Stimulated activated CD4-positive, alpha-beta T cell treated with anti-CD3 and anti-CD28 coated beads, Interleukin-4, amount 100 ng/mL, for 24 hours (primary cell): ENCODE measurements around the gene CETN1.
A peak's percentile ranks its signal among the peaks of the same experiment; 100 is the strongest.

Source experiments
- DNase-seq: peaks from one replicate; pipeline ENCODE4 v3.0.0-alpha.2; 2020

Gene CETN1

DNA sequence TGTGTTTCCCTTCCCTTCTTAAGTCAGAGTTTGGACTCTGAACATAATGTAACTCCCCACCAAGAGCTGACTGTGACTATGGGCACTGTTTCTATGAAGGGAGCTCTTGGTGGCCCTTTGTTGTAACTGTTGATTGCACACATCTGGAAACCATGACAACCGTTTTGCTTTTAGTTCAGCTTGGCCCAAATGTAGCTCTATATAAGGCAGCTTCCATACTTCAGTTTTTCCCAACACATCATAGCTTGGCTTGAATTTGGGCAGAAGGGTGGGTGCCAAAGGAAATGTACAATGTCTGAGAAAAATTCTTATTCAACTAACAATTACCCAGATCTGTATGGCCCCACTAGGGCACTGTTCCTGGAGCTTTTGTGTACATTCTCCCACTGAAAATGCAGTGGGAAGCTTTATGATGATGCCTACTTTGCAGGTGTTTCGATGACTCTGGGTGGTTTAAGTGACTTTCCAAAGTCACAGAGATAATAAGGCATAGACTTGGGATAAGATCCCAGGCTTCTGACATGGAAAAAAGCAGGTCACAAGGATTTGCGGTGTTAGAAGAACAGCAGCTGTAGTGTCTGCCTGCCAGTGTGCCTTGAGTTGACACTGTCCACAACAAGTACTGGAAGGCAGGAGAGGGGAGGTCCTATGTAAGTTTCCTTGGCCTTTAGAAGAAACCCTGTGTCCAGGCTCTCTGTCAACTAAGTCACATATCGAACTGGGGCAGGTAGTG, 2.4 kb upstream of the CETN1 start:
- DNase-seq: no peak

DNA sequence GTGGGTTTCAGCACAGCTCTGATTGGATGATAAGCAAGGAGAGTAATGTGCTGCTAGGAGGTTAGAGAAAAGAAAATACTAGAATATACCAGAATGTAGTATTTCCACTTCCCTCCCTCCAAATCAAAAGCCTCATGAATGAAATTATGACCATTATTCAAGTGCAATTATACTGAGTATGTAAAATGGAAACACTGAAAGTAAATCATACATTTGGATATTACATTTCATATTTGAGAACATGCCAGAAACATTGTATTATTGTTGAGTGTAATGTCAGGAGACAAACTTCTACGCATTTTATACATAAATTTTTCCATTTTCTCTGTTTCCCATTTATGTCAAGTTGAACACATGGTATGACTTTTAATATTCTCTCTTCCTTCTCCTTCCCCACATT, 942 bp upstream of the CETN1 start:
- DNase-seq: no peak

DNA sequence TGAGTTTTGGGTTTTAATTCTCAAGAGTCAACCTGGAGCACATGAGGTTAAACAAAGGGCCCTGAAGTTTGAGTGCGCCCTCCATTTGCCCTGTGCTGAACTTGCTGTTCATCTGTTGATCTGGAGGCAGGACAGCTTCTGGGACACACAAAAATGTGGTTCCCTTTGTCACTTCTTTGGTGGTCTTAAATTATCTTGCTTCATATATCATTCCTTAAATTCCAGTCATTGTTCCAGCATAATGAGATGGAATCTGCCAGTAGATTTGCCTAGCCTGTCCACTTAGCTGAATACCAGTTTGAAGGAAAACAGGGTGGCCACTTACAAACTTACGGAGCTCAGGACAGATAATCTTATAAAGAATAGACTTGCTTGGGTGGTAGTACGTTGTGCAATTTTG, 916 bp downstream of the CETN1 start:
- no peak for DNase-seq

DNA sequence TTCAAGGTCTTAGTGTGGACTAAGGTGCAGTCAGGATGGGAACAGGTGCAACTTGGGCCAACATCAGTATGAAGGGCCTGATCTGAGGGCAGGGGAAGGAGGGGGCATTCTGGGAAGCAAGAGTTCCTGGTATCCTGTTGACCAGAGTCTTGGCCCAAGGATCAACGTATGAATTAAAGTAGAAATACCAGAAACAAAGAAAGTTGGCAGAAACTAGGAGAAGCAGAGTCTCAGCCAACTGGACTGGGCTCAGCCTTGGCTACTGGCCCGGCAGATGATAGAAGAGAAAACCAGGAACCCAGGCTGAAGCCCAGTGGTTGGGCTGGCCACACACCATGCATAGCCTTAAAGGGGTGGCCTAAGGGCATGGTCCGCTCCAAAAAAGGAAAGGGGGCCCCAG, 2.3 kb downstream of the CETN1 start:
- no peak for DNase-seq

DNA sequence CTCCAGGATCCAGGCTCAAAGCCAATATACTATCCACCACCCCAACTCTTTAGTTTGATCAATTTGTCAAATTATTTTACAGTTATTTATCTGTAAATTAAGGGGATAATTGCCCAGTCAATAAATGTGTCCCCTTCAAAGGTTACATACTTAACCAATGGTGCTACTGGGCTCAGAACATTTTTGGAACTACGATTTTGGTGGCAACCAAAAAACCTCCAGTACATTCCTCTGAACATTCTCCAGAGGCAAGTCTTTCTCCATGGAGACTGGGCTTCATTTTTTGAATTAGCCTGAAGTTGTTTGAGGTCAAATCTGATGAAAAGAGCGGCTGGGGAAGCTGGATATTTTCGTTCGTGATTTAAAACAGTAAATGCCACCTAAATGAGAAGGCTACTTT, 14.9 kb downstream of the CETN1 start:
- no peak for DNase-seq

DNA sequence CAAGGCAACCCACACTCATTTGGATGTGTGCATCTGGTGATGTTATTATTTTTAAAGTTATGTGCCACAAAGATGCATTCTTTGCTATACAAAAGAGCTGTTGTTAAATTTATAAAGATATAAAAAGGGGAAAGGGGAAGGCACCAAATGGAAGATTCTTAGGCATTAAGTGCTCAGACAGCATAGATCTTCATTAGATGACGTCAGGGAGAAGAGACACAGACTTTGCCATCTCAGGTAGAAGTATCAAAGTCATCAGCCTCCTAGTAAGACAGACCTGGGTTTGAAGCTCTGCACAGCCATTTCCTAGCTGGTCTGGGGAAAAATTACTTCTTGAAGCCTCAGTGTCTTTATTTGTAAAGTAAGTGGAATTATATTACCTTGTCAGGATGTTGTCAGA, 15.4 kb downstream of the CETN1 start:
- no peak for DNase-seq

DNA sequence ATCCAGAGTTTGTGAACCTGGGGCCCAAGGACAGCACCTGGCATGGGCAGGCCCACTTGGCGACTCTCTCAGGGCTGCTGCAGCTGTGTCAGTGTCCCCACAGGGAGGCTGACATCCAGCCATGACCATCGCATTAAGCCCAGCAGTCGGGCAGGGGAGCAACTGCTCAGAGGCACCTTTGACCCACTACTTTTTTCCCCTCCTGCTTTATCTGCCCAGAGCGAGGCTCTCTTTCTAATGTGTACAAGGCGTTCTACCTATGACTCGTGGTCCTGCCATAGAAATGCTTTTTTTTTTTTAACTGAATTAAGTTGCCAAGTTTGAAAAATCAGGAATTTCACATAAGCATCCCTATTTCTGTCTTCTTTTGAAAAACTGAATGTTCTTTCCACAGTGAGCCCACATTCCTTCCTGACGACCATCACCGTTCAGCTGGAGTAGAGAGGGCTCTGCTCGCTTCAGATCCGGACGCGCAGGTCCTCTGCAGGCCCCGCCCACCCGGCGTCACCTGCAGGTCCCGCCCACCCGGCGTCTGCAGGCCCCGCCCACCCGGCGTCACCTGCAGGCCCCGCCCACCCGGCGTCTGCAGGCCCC, 16.2 kb downstream of the CETN1 start:
- DNase-seq: peak; percentile 66

DNA sequence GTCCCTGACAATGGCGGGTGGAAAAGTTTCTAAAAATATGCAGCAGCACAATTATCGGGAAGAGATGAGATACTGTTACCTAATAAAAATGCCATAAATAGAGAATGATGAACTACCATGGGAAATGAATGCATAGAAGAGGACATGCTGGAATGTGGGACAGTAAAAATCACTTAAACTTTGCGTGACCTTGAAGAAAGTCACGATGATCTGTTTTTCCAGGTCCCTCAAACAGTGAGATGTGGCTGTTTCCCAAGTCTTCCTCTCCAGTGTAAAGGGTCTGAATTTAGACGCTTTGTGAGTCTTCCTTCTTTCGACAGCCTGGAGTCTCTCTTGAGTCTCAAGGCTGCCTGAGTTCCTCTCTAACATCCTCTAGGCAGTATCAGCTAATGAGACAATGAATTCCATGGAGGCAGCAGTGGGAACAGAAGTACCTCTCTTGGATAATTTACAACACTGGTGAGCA, 18.0 kb downstream of the CETN1 start:
- DNase-seq: no peak

DNA sequence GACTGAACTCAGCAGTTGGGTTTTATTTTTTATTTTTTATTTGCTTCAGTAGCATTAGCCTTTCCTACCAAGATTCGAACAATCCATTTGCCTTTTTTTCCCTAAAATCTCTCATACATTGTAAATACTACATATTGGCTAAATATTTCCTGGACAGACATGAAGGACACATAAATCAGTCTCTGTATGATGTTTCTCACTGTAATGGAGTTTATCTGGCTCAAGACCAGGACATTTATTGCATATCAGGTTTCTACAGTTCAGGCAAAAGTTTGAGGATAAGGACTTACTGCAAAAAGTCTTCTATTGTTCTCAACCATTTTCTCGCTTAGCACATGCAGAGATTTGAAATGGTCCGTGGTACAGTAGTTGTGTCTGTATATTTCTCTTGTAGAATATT, 19.9 kb downstream of the CETN1 start:
- no peak for DNase-seq

DNA sequence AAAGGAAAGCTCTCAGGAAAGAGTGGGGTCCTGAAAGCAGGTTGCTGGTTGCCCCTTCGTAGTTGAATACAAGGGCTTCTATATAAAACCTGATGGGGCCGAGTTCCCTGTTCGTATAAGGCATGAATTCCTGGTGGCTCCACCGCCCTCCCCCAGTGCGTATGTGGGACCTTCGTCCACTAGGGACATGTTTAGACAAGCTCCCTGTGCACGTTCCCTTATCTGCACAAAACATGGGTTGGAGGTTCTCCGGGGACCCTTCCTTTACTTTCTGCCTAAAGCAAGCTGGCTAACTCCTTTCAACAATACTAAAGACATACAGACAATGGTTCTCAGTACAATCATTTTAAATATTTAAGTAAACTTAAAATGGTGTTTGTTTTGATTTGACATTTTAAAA, 24.6 kb downstream of the CETN1 start:
- DNase-seq: no peak

DNA sequence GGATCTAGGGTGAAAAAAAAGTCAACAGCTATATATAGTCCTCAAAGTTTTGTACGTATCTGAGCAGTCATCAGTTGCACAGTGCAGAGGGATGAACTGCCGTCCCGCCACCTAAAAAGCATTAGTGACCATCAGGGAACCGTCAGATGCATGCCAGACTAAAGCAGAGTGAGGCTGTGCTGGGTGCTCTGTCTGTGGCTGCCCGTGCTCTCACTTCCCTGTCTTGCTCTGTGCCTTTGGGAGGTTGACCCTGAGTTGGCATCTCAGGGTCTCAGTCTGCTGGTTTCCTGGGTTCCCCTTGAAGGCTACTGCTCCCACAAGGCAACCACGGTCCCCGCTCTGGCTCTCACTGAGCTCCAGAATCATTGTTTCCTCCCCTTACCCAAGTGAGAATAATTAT, 27.8 kb downstream of the CETN1 start:
- DNase-seq: no peak

DNA sequence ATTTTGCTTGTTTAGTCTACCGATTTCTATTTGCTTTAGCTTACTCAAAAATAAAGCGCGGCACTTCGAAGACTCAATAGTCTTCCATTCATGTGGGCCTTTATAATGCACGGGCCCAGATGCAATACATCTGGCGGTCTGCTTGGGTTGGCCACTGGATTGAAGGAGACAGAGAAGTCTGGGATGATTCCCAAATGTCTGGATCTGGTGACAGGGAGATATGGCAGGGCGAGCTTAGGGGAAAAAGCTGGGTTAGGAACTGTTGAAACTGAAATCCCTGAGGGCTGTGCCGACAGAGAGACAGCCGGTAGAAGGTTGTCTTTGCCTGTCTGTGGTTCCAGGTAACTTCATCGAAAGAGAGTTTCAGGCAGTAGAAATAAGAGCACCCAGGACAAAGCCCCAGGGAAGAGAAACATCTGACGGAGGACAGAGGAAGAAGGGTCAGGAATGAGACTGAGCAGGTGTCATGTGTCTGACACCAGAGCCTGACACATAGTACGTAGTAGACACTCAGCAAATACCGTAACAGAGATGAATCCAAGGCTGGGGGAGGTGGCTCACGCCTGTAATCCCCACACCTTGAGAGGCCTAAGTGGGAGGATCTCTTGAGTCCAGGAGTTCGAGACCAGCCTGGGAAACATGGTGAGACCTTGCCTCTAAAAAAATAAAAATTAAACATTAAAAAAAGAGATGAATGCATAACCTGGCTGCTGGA, 30.2 kb downstream of the CETN1 start:
- DNase-seq: no peak

DNA sequence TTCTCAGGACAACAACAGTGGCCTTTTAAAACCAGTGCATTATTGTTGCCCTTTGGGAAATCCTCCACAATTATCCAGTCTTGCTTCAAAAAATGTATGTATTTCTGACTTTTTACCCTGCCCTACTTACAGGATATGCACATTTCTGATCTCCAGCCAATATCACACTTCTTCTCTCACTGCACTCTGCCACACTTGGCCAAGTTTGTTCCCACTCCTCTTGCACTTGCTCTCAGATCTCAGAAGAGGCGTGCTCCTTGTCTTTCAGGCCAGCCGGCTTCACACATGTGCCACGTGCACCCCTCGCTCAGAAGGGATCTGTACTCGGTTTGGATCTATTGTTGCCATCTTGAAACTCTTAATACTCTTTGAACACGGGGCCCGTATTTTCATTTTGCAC, 32.0 kb downstream of the CETN1 start:
- DNase-seq: no peak

DNA sequence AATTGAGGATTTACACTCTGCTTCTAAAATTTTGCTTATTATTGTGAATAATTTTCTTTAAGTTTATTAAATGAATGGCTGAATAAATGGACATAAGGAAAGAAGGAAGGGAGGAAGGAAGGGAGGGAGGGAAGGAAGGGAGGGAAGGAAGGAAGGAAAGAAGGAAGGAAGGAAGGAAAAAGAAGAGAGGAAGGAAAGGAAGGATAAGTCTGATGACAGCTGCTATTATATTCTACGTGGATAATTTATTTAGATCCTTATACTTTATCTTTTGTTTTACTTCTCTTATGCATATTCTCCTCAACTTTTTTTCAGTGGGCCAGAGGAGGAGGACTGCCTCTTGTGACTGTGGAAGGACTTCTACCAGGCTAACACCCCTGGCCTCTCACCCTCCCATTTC, 34.0 kb downstream of the CETN1 start:
- DNase-seq: no peak

DNA sequence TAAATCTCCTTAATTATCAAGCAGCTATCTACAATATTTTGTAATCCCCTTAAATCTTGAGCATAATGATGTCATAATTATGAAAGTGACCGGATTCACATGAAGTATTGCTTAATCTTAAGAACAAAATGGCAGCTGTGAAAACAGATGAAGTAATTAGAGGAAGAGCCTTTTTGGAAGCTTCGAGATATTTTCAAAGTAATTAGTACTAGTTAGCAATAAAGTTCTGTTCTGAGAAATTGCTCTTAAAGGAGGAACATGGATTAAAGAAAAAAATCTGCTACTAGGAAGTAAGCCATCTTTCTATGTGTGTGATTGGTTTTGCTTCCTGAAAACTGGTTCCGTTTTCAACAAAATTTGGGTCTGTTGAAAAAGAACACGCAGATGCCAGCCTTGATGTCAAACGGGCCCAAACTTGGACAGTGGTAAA, 34.9 kb downstream of the CETN1 start:
- DNase-seq: no peak

DNA sequence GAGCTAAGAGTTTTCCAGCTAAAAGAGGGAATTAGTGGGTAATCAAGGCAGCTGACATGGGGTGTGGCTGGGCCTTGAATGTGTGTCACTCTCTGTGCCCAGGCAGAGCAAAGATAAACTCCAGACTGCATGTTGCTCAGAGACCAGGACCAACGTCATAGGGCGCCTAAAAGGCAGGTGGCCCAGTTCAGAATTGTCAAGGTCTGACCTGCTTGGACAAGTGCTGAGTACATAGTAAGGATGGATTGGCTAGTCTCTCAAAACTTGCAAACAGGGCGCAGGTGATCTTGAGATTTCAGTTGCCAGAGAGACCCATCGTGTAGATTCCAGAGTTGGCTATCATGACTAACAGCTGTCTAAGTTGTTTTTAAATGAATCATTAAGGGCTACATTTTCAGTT, 35.6 kb downstream of the CETN1 start:
- no peak for DNase-seq

DNA sequence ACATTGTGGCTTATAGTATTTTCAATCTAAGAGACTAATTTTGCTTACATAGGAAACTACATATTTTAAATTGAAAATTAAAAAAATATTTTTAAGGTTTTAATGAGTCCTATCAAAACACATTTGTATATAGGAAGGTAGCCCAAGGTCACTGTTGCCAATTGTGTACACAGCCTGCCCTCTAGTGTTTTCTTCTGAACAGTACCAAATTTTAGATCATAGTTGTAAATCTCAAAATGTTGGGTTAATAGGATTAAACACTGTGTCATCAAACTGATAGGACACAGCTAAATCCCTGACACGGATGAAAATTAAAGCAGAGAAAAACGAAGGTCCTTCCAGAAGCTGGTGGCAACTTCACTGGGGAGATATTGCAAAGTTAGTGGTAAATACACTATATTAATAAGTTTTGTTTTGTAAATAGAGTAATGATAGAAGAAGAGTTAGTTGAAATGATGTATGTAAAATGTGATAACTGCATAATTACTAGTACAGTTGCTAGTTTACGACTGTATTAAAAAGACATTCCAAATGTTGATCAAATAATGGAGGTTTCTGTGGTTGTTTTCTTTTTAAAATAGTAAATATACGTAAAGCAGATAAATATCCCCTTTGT, 36.3 kb downstream of the CETN1 start:
- DNase-seq: no peak

DNA sequence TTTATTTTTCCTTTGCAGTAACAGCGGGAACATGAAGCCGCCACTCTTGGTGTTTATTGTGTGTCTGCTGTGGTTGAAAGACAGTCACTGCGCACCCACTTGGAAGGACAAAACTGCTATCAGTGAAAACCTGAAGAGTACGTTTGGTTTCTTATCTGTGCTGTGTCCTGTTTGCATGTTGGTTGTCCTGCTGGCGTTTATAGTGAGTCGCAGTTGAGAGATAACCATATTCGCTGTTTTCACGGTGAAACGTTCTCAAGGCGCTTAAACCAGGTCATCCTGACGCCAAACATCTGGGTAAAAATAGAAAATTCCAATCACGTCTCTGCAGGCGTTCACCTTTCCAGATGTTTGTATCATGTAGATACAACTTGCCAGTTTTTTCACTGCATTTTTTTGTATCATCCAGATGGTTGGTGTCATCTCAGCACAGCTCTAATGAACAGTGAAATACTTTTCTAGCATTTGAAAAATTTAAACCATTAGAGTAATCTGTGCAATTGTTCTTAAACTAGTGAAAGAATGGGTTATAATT, 37.9 kb downstream of the CETN1 start:
- no peak for DNase-seq

DNA sequence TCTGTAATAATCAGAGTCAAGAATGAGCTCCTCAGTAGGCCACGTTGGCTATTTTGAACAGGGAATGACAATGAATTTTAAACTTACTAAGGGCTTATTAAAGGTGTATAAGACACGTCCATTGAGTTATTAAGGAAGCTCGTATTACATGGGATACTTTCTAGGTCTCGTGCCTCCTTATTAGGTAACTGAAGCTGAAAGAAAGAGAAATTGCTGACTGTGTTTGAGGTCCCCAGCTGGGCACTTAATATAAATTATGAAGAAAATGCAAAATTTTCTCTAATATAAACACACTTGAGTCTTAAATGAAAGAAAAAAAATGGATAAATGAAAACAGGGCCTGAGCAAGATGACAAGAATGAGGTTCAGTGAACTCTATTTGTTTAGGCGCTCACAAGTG, 38.4 kb downstream of the CETN1 start:
- no peak for DNase-seq

DNA sequence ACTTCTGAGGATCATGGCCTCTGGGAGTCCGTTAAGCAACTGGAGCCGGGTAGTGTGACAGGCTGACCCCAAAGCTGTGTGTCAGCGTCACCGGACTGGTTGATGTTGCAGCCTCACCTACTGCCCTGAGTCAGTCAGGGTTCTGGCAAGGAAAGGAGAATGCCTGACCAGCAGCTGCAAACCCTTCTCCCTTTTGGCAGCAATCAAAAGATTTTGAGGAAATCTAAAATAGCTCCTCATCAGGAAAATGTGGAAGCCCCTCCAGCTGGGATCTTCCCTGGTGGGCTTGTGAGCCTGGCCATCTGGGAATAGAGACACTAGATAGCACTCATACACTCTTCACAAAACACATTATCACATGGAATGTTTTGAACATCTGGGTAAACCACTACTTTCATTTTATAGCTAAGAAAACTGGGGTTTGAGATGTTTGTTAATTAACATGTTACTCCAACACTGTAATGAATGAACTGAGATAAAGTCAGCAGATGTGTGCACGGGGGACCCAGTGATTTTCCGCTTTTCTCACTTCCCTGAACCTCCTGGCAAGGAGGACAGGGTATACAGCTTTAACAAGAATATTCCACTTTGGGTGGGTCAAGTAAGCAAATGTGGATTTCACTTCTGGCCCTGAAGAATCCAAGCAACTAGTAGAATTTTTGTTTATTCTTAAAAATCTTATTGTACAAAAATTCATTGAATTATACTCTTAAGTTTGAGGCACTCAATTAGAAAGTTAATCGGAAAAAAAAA, 41.3 kb downstream of the CETN1 start:
- no peak for DNase-seq

DNA sequence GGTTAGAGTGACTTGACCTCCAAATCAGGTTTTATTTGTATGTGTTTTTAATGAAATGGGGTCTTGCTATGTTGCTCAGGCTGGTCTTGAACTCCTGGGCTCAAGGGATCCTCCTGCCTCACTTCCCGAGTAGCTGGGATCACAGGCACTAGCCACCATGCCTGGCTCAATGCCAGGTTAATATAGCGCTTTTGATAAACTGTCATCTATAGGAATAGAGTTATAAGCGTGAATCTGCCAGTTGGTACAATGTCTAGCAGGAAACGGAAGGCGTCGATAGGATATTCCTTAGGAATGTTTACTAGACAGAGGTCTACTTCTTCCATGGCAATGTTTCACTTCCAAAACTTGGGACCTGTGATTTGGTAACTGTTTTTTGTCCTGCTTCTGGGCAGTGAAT, 42.1 kb downstream of the CETN1 start:
- no peak for DNase-seq

DNA sequence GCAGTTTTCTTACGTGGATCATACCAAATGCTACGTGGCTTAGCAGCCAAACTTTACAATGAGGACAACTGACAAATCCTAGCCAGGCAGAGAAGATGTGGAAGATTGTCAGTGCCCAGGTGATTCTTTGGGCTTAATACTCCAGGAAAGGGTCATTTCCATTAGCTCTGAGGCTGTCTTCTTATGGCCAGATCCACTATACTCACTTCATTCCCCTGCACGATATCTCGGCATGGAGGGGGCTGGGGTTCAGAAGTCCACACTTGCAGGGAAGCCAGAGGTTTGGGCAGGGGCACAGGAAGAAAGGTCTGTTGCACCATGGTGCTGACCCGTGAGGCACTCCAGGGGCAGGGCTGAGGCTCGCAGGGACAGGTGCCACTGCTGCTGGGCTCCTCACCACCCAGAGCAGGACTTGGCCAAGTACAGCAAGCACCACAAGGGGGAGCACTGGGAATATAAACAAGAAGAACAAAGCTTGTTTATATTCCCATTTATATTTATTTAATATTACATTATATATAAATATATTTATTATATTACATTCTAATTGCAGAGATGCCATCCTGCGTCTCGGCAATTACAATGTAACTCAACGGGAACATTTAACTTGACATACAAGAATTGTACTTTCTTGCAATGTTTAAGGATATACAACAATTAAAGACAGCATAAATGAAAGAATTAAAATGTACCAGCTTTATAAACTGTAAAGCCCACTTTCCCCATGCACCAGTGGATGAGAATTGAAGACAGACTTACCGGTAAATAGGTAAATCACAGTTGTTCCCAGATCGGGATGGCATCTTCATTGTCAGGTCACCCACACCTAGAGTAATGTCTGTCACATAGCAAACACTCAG, 43.8 kb downstream of the CETN1 start:
- DNase-seq: peak; percentile 70
